GM12878 (cell line): Measurements from ENCODE around the gene MYO15A. TPM values are rescaled to one million over a fixed set of nuclear protein-coding genes. Genes with fewer than 3 reads are reported as not detected.

Source experiments
- polyA plus RNA-seq, 11 experiments: library from polyadenylated mRNA; depleted of rRNA in 4 of 11; unstranded in 6 of 11; stranded (reverse) in 5 of 11; fragments of >200 nt; fragmentation: Nextera tagmentation in 4 of 11; fragmentation: Illumina TruSeq in 1 of 11; extraction: Ambion mirVana in 4 of 11; extraction: Trizol in 1 of 11; gene quantifications; 1 replicate in 1 of 11; 2 replicates in 10 of 11; pipeline versions ENCODE4 v1.2.1 to v1.2.3, GENCODE V29; 2011 to 2016; ENCODE audit warnings: inconsistent platforms in 2 of 11, missing spikeins in 2 of 11, low read depth in 1 of 11
- total RNA-seq, 4 experiments: library from RNA; depleted of rRNA in 3 of 4; stranded (reverse); fragments of >200 nt in 3 of 4; fragmentation: Illumina TruSeq in 1 of 4; extraction: Trizol in 1 of 4; gene quantifications; 2 replicates each; pipeline versions ENCODE4 v1.2.1 to v1.2.3, GENCODE V29; 2013 to 2021

The MYO15A gene
- total and polyA plus RNA-seq, 10 of the 15 experiments (the other 5 are each of a cell fraction or from before 2014, with no cell fraction given): 0.03 to 0.77 (median 0.21) TPM; not detected in 4

Other genes with a start within 250 kb of the MYO15A start
Only the 7 nearest of the 11 such genes appear.
- gene TOM1L2, start 136.4 kb upstream of the MYO15A start, total RNA-seq (2014; rRNA removed): 6.2 and 7.0 TPM in 2 replicates
- 5.2 and 6.4 TPM in 2 replicates for gene TOM1L2, start 136.4 kb upstream of the MYO15A start, total RNA-seq (2014; rRNA removed; fragmentation: Illumina TruSeq; extraction: Trizol)
- 11.7 and 12.5 TPM in 2 replicates for gene TOM1L2, start 136.4 kb upstream of the MYO15A start, total RNA-seq (2021)
- 11.9 and 19.2 TPM in 2 replicates for gene TOM1L2, start 136.4 kb upstream of the MYO15A start, polyA plus RNA-seq (2011; rRNA removed)
- gene TOM1L2, start 136.4 kb upstream of the MYO15A start, polyA plus RNA-seq (2014; fragmentation: Illumina TruSeq; extraction: Trizol): 3.8 and 8.5 TPM in 2 replicates
- gene TOM1L2, start 136.4 kb upstream of the MYO15A start, polyA plus RNA-seq (2014; fragmentation: Nextera tagmentation; extraction: Ambion mirVana): under 1 TPM; 0.19 to 0.42 TPM
- gene TOM1L2, start 136.4 kb upstream of the MYO15A start, polyA plus RNA-seq (2014; rRNA removed): 8.4 and 9.3 TPM in 2 replicates
- 10 to 100 TPM in 1 of 2 experiments, 1 to 10 TPM in 1; 7.8 to 11.3 TPM for gene TOM1L2, start 136.4 kb upstream of the MYO15A start, polyA plus RNA-seq (2016; fragmentation: Nextera tagmentation; extraction: Ambion mirVana)
- 0.28 and 0.38 TPM in 2 replicates for gene DRC3, start 135.9 kb upstream of the MYO15A start, total RNA-seq (2014; rRNA removed)
- not detected in 2 replicates for gene DRC3, start 135.9 kb upstream of the MYO15A start, total RNA-seq (2014; rRNA removed; fragmentation: Illumina TruSeq; extraction: Trizol)
- not detected in 2 replicates for gene DRC3, start 135.9 kb upstream of the MYO15A start, total RNA-seq (2021)
- 0.13 and 0.34 TPM in 2 replicates for gene DRC3, start 135.9 kb upstream of the MYO15A start, polyA plus RNA-seq (2011; rRNA removed)
- gene DRC3, start 135.9 kb upstream of the MYO15A start, polyA plus RNA-seq (2014; fragmentation: Illumina TruSeq; extraction: Trizol): 0.18 TPM in 1 of 2 replicates, not detected in the other
- gene DRC3, start 135.9 kb upstream of the MYO15A start, polyA plus RNA-seq (2014; fragmentation: Nextera tagmentation; extraction: Ambion mirVana): under 1 TPM; 0.60 to 0.71 TPM
- gene DRC3, start 135.9 kb upstream of the MYO15A start, polyA plus RNA-seq (2014; rRNA removed): not detected in 2 replicates
- 1 to 10 TPM; 1.9 to 2.3 TPM for gene DRC3, start 135.9 kb upstream of the MYO15A start, polyA plus RNA-seq (2016; fragmentation: Nextera tagmentation; extraction: Ambion mirVana)
- 21.9 and 26.1 TPM in 2 replicates for gene ATPAF2, start 69.6 kb upstream of the MYO15A start, total RNA-seq (2014; rRNA removed)
- 18.4 and 19.8 TPM in 2 replicates for gene ATPAF2, start 69.6 kb upstream of the MYO15A start, total RNA-seq (2014; rRNA removed; fragmentation: Illumina TruSeq; extraction: Trizol)
- gene ATPAF2, start 69.6 kb upstream of the MYO15A start, total RNA-seq (2021): 27.0 and 33.2 TPM in 2 replicates
- gene ATPAF2, start 69.6 kb upstream of the MYO15A start, polyA plus RNA-seq (2011; rRNA removed): 17.4 and 28.7 TPM in 2 replicates
- 25.5 and 27.5 TPM in 2 replicates for gene ATPAF2, start 69.6 kb upstream of the MYO15A start, polyA plus RNA-seq (2014; fragmentation: Illumina TruSeq; extraction: Trizol)
- 10 to 100 TPM in 1 of 2 experiments, 1 to 10 TPM in 1; 6.5 to 15.3 TPM for gene ATPAF2, start 69.6 kb upstream of the MYO15A start, polyA plus RNA-seq (2014; fragmentation: Nextera tagmentation; extraction: Ambion mirVana)
- gene ATPAF2, start 69.6 kb upstream of the MYO15A start, polyA plus RNA-seq (2014; rRNA removed): 28.0 and 29.4 TPM in 2 replicates
- 10 to 100 TPM; 32.8 to 33.0 TPM for gene ATPAF2, start 69.6 kb upstream of the MYO15A start, polyA plus RNA-seq (2016; fragmentation: Nextera tagmentation; extraction: Ambion mirVana)
- gene GID4, start 69.3 kb upstream of the MYO15A start, total RNA-seq (2014; rRNA removed): 4.4 and 4.5 TPM in 2 replicates
- gene GID4, start 69.3 kb upstream of the MYO15A start, total RNA-seq (2014; rRNA removed; fragmentation: Illumina TruSeq; extraction: Trizol): 3.3 and 3.7 TPM in 2 replicates
- 5.7 and 7.3 TPM in 2 replicates for gene GID4, start 69.3 kb upstream of the MYO15A start, total RNA-seq (2021)
- 6.1 and 6.3 TPM in 2 replicates for gene GID4, start 69.3 kb upstream of the MYO15A start, polyA plus RNA-seq (2011; rRNA removed)
- gene GID4, start 69.3 kb upstream of the MYO15A start, polyA plus RNA-seq (2014; fragmentation: Illumina TruSeq; extraction: Trizol): 5.5 and 6.1 TPM in 2 replicates
- gene GID4, start 69.3 kb upstream of the MYO15A start, polyA plus RNA-seq (2014; fragmentation: Nextera tagmentation; extraction: Ambion mirVana): 1 to 10 TPM in 1 of 2 experiments, under 1 TPM in 1; 0.93 to 1.6 TPM
- 3.5 and 3.6 TPM in 2 replicates for gene GID4, start 69.3 kb upstream of the MYO15A start, polyA plus RNA-seq (2014; rRNA removed)
- gene GID4, start 69.3 kb upstream of the MYO15A start, polyA plus RNA-seq (2016; fragmentation: Nextera tagmentation; extraction: Ambion mirVana): 1 to 10 TPM; 3.4 to 3.6 TPM
- 54.0 and 57.8 TPM in 2 replicates for gene DRG2, start 20.8 kb upstream of the MYO15A start, total RNA-seq (2014; rRNA removed)
- gene DRG2, start 20.8 kb upstream of the MYO15A start, total RNA-seq (2014; rRNA removed; fragmentation: Illumina TruSeq; extraction: Trizol): 37.7 and 42.1 TPM in 2 replicates
- gene DRG2, start 20.8 kb upstream of the MYO15A start, total RNA-seq (2021): 55.0 and 56.2 TPM in 2 replicates
- gene DRG2, start 20.8 kb upstream of the MYO15A start, polyA plus RNA-seq (2011; rRNA removed): 17.1 and 32.9 TPM in 2 replicates
- 19.3 and 35.2 TPM in 2 replicates for gene DRG2, start 20.8 kb upstream of the MYO15A start, polyA plus RNA-seq (2014; fragmentation: Illumina TruSeq; extraction: Trizol)
- gene DRG2, start 20.8 kb upstream of the MYO15A start, polyA plus RNA-seq (2014; fragmentation: Nextera tagmentation; extraction: Ambion mirVana): 10 to 100 TPM in 1 of 2 experiments, 1 to 10 TPM in 1; 9.1 to 13.7 TPM
- 53.3 and 56.5 TPM in 2 replicates for gene DRG2, start 20.8 kb upstream of the MYO15A start, polyA plus RNA-seq (2014; rRNA removed)
- 10 to 100 TPM; 49.3 to 64.8 TPM for gene DRG2, start 20.8 kb upstream of the MYO15A start, polyA plus RNA-seq (2016; fragmentation: Nextera tagmentation; extraction: Ambion mirVana)
- gene ALKBH5, start 75.1 kb downstream of the MYO15A start, total RNA-seq (2014; rRNA removed): 62.7 and 65.9 TPM in 2 replicates
- gene ALKBH5, start 75.1 kb downstream of the MYO15A start, total RNA-seq (2014; rRNA removed; fragmentation: Illumina TruSeq; extraction: Trizol): 45.0 and 47.0 TPM in 2 replicates
- gene ALKBH5, start 75.1 kb downstream of the MYO15A start, total RNA-seq (2021): 77.0 and 78.3 TPM in 2 replicates
- gene ALKBH5, start 75.1 kb downstream of the MYO15A start, polyA plus RNA-seq (2011; rRNA removed): 98.6 and 99.9 TPM in 2 replicates
- gene ALKBH5, start 75.1 kb downstream of the MYO15A start, polyA plus RNA-seq (2014; fragmentation: Illumina TruSeq; extraction: Trizol): 34.8 and 44.7 TPM in 2 replicates
- gene ALKBH5, start 75.1 kb downstream of the MYO15A start, polyA plus RNA-seq (2014; fragmentation: Nextera tagmentation; extraction: Ambion mirVana): 10 to 100 TPM; 13.7 to 31.8 TPM
- 51.8 and 54.0 TPM in 2 replicates for gene ALKBH5, start 75.1 kb downstream of the MYO15A start, polyA plus RNA-seq (2014; rRNA removed)
- 10 to 100 TPM; 53.0 to 59.3 TPM for gene ALKBH5, start 75.1 kb downstream of the MYO15A start, polyA plus RNA-seq (2016; fragmentation: Nextera tagmentation; extraction: Ambion mirVana)
- 5.9 and 7.8 TPM in 2 replicates for gene LLGL1, start 116.9 kb downstream of the MYO15A start, total RNA-seq (2014; rRNA removed)
- gene LLGL1, start 116.9 kb downstream of the MYO15A start, total RNA-seq (2014; rRNA removed; fragmentation: Illumina TruSeq; extraction: Trizol): 1.9 and 3.0 TPM in 2 replicates
- 8.8 and 9.2 TPM in 2 replicates for gene LLGL1, start 116.9 kb downstream of the MYO15A start, total RNA-seq (2021)
- gene LLGL1, start 116.9 kb downstream of the MYO15A start, polyA plus RNA-seq (2011; rRNA removed): 1.5 and 3.7 TPM in 2 replicates
- 0.70 and 2.0 TPM in 2 replicates for gene LLGL1, start 116.9 kb downstream of the MYO15A start, polyA plus RNA-seq (2014; fragmentation: Illumina TruSeq; extraction: Trizol)
- gene LLGL1, start 116.9 kb downstream of the MYO15A start, polyA plus RNA-seq (2014; fragmentation: Nextera tagmentation; extraction: Ambion mirVana): under 1 TPM; 0.02 TPM
- gene LLGL1, start 116.9 kb downstream of the MYO15A start, polyA plus RNA-seq (2014; rRNA removed): 8.7 and 9.8 TPM in 2 replicates
- gene LLGL1, start 116.9 kb downstream of the MYO15A start, polyA plus RNA-seq (2016; fragmentation: Nextera tagmentation; extraction: Ambion mirVana): 1 to 10 TPM in 1 of 2 experiments, under 1 TPM in 1; 0.82 to 1.3 TPM